ENCODE results near the gene PLG. TPM values are rescaled to one million over a fixed set of nuclear protein-coding genes. Genes with fewer than 3 reads are reported as not detected.

Gene PLG
- polyA plus RNA-seq, 1 experiment: not detected

- Histone ChIP-seq H3K9me3 (ENCODE audit: control insufficient read depth, insufficient read depth, low read length) (peaks cover 8% of the 10 kb centered on the region; the same call in 1 of the 2 replicates), H3K27me3 (ENCODE audit: control insufficient read depth, insufficient read depth, low read length) (no peaks in the 10 kb centered on the region), H3K4me3 (ENCODE audit: low read depth, low read length) (no peak overlapping the region), H3K27ac (ENCODE audit: low read depth, low read length) (no peak overlapping the region)
- ChIA-PET POLR2A (no interaction called here), CTCF (no interaction called here)
- DNase-seq (ENCODE audit: low read depth, low spot score): no peak
- no peak for TF ChIP-seq CTCF (IDR thresholded peaks at IDR 0.05; ENCODE audit: low read depth, low read length)
These were observed 86.8 kb downstream of the PLG start for GRCh38 chr6:160788806-160789205.

GRCh38 chr6:160789263-160790027 is 87.4 kb downstream of the PLG start:
- Histone ChIP-seq H3K9me3 (ENCODE audit: control insufficient read depth, insufficient read depth, low read length) (peaks cover 8% of the 10 kb centered on the region; the same call in 1 of the 2 replicates), H3K4me3 (ENCODE audit: low read depth, low read length) (no peak overlapping the region), H3K27ac (ENCODE audit: low read depth, low read length) (no peak overlapping the region), H3K27me3 (ENCODE audit: control insufficient read depth, insufficient read depth, low read length) (no peaks in the 10 kb centered on the region)
- no peak for DNase-seq (ENCODE audit: low read depth, low spot score)
- no peak for TF ChIP-seq CTCF (IDR thresholded peaks at IDR 0.05; ENCODE audit: low read depth, low read length)
- POLR2A ChIA-PET: no interaction called here
- CTCF ChIA-PET: interaction anchor here (1.0 kb wide), 1 partner anchor 582 kb away, joined by 3 read pairs; no protein-coding TSS in a partner anchor

- ChIA-PET POLR2A (no interaction called here), CTCF (interaction anchor here (0.6 to 1.0 kb wide), 2 partner anchors 581 to 583 kb away, joined by 3 read pairs; no protein-coding TSS in a partner anchor)
- TF ChIP-seq CTCF (IDR thresholded peaks at IDR 0.05; ENCODE audit: low read depth, low read length): no peak
- no peak overlapping the region for H3K27ac ChIP-seq (ENCODE audit: low read depth, low read length)
- H3K4me3 ChIP-seq (ENCODE audit: low read depth, low read length): no peak overlapping the region
- H3K27me3 ChIP-seq (ENCODE audit: control insufficient read depth, insufficient read depth, low read length): no peaks in the 10 kb centered on the region
- DNase-seq (ENCODE audit: low read depth, low spot score): no peak
- peaks cover 8% of the 10 kb centered on the region; the same call in 1 of the 2 replicates for H3K9me3 ChIP-seq (ENCODE audit: control insufficient read depth, insufficient read depth, low read length)
These were observed 88.2 kb downstream of the PLG start for GRCh38 chr6:160790028-160790792.

- Histone ChIP-seq H3K27ac (ENCODE audit: low read depth, low read length) (no peak overlapping the region), H3K4me3 (ENCODE audit: low read depth, low read length) (no peak overlapping the region), H3K27me3 (ENCODE audit: control insufficient read depth, insufficient read depth, low read length) (no peaks in the 10 kb centered on the region), H3K9me3 (ENCODE audit: control insufficient read depth, insufficient read depth, low read length) (peaks cover 8% of the 10 kb centered on the region; the same call in 1 of the 2 replicates)
- CTCF ChIA-PET: no interaction called here
- DNase-seq (ENCODE audit: low read depth, low spot score): no peak
- no peak for TF ChIP-seq CTCF (IDR thresholded peaks at IDR 0.05; ENCODE audit: low read depth, low read length)
- POLR2A ChIA-PET: no interaction called here
These were observed 89.4 kb downstream of the PLG start for GRCh38 chr6:160791459-160791858.

- Histone ChIP-seq H3K4me3 (ENCODE audit: low read depth, low read length) (no peak overlapping the region), H3K27me3 (ENCODE audit: control insufficient read depth, insufficient read depth, low read length) (no peaks in the 10 kb centered on the region), H3K27ac (ENCODE audit: low read depth, low read length) (no peak overlapping the region), H3K9me3 (ENCODE audit: control insufficient read depth, insufficient read depth, low read length) (peaks cover 8% of the 10 kb centered on the region)
- POLR2A ChIA-PET: no interaction called here
- no peak for TF ChIP-seq CTCF (IDR thresholded peaks at IDR 0.05; ENCODE audit: low read depth, low read length)
- no peak for DNase-seq (ENCODE audit: low read depth, low spot score)
- CTCF ChIA-PET: no interaction called here
These were observed 90.0 kb downstream of the PLG start for GRCh38 chr6:160791981-160792418.

All from AG04450 (cell line).